CD4-positive, alpha-beta T cell (primary cell): ENCODE measurements around the gene NRN1L. TPM values are rescaled to one million over a fixed set of nuclear protein-coding genes. Genes with fewer than 3 reads are reported as not detected.
A peak's percentile ranks its signal among the peaks of the same experiment; 100 is the strongest.

Experiments used
- ATAC-seq: fragments of 200-7000 bp; cut with Tn5 transposase; one replicate; pipeline ENCODE4 v1.10.0; 2022; ENCODE audit warnings: mild to moderate bottlenecking; ENCODE audit not compliant: poor library complexity
- CTCF ChIA-PET: fragments of 350-600 bp; sonication (Branson Sonifier 250); formaldehyde crosslinking; loops from one replicate; lab custom pipeline; 2021; ENCODE audit warnings: antibody characterized with exemption, inconsistent platforms; lab: Charles Lee
- POLR2A ChIA-PET: fragments of 350-600 bp; sonication (Branson Sonifier 250); formaldehyde crosslinking; loops from one replicate; lab custom pipeline; 2021; ENCODE audit warnings: antibody characterized with exemption, inconsistent platforms; lab: Charles Lee
- DNase-seq, 14 experiments: peaks; one replicate each; pipeline ENCODE4 v3.0.0-alpha.2; 2013 to 2020; ENCODE audit warnings: mixed read lengths in 2 of 14
- H3K27ac ChIP-seq, 2 donors: one replicate each; pipeline versions ENCODE4 v1.5.1 to v1.7.0; 2013; ENCODE audit warnings: low read length in 2 of 2, low read depth in 1 of 2, mild to moderate bottlenecking in 1 of 2
- H3K27me3 ChIP-seq, 2 experiments: 1 replicate in 1 of 2; 2 replicates in 1 of 2; pipeline versions ENCODE4 v1.6.1 to v1.7.0; 2013; ENCODE audit warnings: low read length in 2 of 2, control low read depth in 1 of 2, mild to moderate bottlenecking in 1 of 2, moderate library complexity in 1 of 2; ENCODE audit not compliant: insufficient read depth in 2 of 2, control insufficient read depth in 1 of 2
- H3K36me3 ChIP-seq: one replicate; pipeline ENCODE4 v1.6.1; 2013; ENCODE audit warnings: low read length, control low read depth; ENCODE audit not compliant: insufficient read depth
- H3K4me1 ChIP-seq: one replicate; pipeline ENCODE4 v1.6.1; 2013; ENCODE audit warnings: low read length, control low read depth; ENCODE audit not compliant: insufficient read depth
- H3K4me3 ChIP-seq: one replicate; pipeline ENCODE4 v1.5.1; 2013; ENCODE audit warnings: mild to moderate bottlenecking, low read length, moderate library complexity
- H3K9me3 ChIP-seq, 2 experiments: 1 replicate in 1 of 2; 2 replicates in 1 of 2; pipeline versions ENCODE4 v1.6.1 to v1.7.0; 2013; ENCODE audit warnings: low read length in 2 of 2, mild to moderate bottlenecking in 2 of 2, control low read depth in 1 of 2, moderate library complexity in 1 of 2; ENCODE audit not compliant: control insufficient read depth in 1 of 2, insufficient read depth in 1 of 2
- H3K27ac Mint-ChIP-seq: one replicate; pipeline ENCODE4 v1.8.0; 2020; ENCODE audit warnings: mixed read lengths
- H3K27me3 Mint-ChIP-seq: one replicate; pipeline ENCODE4 v1.8.0; 2021; ENCODE audit warnings: mixed read lengths
- H3K36me3 Mint-ChIP-seq: one replicate; pipeline ENCODE4 v1.8.0; 2021; ENCODE audit warnings: low read depth, mixed read lengths
- H3K4me1 Mint-ChIP-seq: one replicate; pipeline ENCODE4 v1.8.0; 2021; ENCODE audit warnings: low read depth, mixed read lengths
- H3K4me3 Mint-ChIP-seq: one replicate; pipeline ENCODE4 v1.8.0; 2020; ENCODE audit warnings: mild to moderate bottlenecking, mixed read lengths
- H3K9me3 Mint-ChIP-seq: one replicate; pipeline ENCODE4 v1.8.0; 2020; ENCODE audit warnings: mixed read lengths
- CTCF ChIP-seq: fragments of 200-600 bp; IDR thresholded peaks from one replicate; pipeline ENCODE4 v1.8.0; 2022; ENCODE audit warnings: antibody characterized with exemption, mild to moderate bottlenecking
- intact Hi-C, 2 experiments: fragments of 100-400 bp; cut with DNase I in 1 of 2; cut with micrococcal nuclease in 1 of 2; formaldehyde crosslinking; loops; one replicate each; pipeline versions ENCODE4 v1.15.1 to v1.9.0; 2023 to 2025; cut with DNase I, micrococcal nuclease
- total RNA-seq, 174 experiments: library from RNA in 2 of 174; stranded (reverse) in 2 of 174; gene quantifications; one replicate each; pipeline ENCODE4 v1.2.3 and lab custom pipeline; 2021 to 2026

The NRN1L gene
- total RNA-seq, 2 experiments from 2014 or later: 2.9 to 4.4 TPM

DNA sequence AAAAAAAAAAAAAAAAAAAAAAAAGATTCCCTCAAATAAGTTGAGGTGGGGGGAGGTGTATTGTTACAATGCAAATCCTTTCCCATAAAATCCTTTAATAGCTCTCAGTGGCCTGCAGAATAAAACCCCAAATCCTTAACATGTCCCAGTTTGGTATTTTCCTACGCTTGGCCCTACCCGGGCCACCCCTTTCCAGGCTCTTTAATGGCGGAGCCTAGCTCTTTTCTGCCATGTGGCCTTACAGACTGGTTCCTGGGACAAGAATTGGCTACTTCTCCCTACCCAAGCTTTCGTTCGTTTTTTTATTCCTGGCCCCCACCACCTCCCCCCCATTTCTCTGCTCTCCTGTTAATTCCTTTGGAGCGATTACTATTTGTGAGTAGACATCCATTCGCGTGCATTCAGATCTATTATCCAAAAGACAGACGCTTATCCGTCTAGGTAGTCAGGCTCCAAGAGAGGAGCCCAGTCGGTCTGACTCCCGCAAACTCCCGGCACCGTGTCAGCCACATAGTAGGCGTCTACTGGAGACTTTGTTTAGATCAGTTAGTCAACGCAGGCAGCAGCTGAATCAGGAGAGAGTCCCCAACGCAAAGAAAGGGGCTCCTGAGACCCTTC is 43.4 kb upstream of the NRN1L start:
- Histone ChIP-seq H3K27ac (peak overlapping the region in 1 of 2 donors; percentile 99), H3K27me3 (no peaks in the 10 kb centered on the region), H3K36me3 (peaks cover 9% of the 10 kb centered on the region), H3K9me3 (no peaks in the 10 kb centered on the region), H3K4me1 (peaks cover 48% of the 10 kb centered on the region), H3K4me3 (peak overlapping the region; percentile 96)
- Mint-ChIP-seq H3K4me3 (peak overlapping the region; percentile 91), H3K4me1 (peaks cover 42% of the 10 kb centered on the region), H3K27ac (peak overlapping the region; percentile 95), H3K36me3 (peaks cover 24% of the 10 kb centered on the region), H3K27me3 (no peaks in the 10 kb centered on the region), H3K9me3 (no peaks in the 10 kb centered on the region)
- no peak for TF ChIP-seq CTCF
- intact Hi-C loops: loop anchor here (5.0 to 10.0 kb wide), 2 partner anchors 51 to 617 kb away; partner anchors contain the start of genes PSKH1 (in 1 of the 2) and TMEM208 (in 1 of the 2)
- no peak for DNase-seq
- CTCF ChIA-PET: interaction anchor here (1.2 to 1.4 kb wide), 2 partner anchors 15 to 25 kb away, joined by 3 to 9 read pairs; no protein-coding TSS in a partner anchor
- POLR2A ChIA-PET: interaction anchor here (0.5 kb wide), 1 partner anchor 280 kb away, joined by 4 read pairs; no protein-coding TSS in a partner anchor
- ATAC-seq: no peak

- Histone ChIP-seq H3K4me3 (peak within 1 kb of the TSS; percentile 96), H3K9me3 (no peaks in the 10 kb centered on the region), H3K27ac (peak within 1 kb of the TSS; percentile 87 to 99), H3K4me1 (peaks cover 50% of the 10 kb centered on the region), H3K36me3 (peaks cover 9% of the 10 kb centered on the region), H3K27me3 (no peaks in the 10 kb centered on the region)
- Mint-ChIP-seq H3K36me3 (peaks cover 24% of the 10 kb centered on the region), H3K27me3 (no peaks in the 10 kb centered on the region), H3K4me3 (peak within 1 kb of the TSS; percentile 98), H3K4me1 (peaks cover 42% of the 10 kb centered on the region), H3K9me3 (no peaks in the 10 kb centered on the region), H3K27ac (peak within 1 kb of the TSS; percentile 95)
- ChIA-PET CTCF (interaction anchor here (1.2 to 4.9 kb wide), 3 partner anchors 15 to 25 kb away, joined by 3 to 41 read pairs (median 4); no protein-coding TSS in a partner anchor), POLR2A (interaction anchor here (1.8 to 2.6 kb wide), 2 partner anchors 8 to 243 kb away, joined by 9 to 18 read pairs; partner anchors contain the start of gene NFATC3)
- intact Hi-C loops: loop anchor here (1.0 to 10.0 kb wide), 3 partner anchors 50 to 617 kb away; partner anchors contain the start of genes PSKH1 (in 1 of the 2), PSMB10 (in 1 of the 2) and TMEM208 (in 1 of the 2)
- TF ChIP-seq CTCF: peak; percentile 85
- DNase-seq (peak; percentile 90 to 97 (median 94)), ATAC-seq (peak; percentile 55)
Observed at GRCh38 chr16:67841816-67842508, 42.7 kb upstream of the NRN1L start, which contains the start of gene THAP11. Gene THAP11, plus strand, starts transcription at chr16:67842320. Its CDS starts 235 bp downstream, at chr16:67842555.
